ENCODE results near the gene DOK7. TPM values are rescaled to one million over a fixed set of nuclear protein-coding genes. Genes with fewer than 3 reads are reported as not detected.

Gene DOK7
- polyA plus RNA-seq, 1 donor (not counting 4 experiments of a cell fraction or from before 2014, with no cell fraction given): 0.13 TPM

- Histone ChIP-seq H4K20me1 (ENCODE audit: control insufficient read depth, extremely low read depth, insufficient read depth, low read length) (no peaks in the 10 kb centered on the region), H3K9ac (ENCODE audit: control insufficient read depth, extremely low read depth, insufficient read depth, low read length) (no peak overlapping the region), H3K4me1 (ENCODE audit: control insufficient read depth, extremely low read depth, insufficient read depth, low read length) (no peaks in the 10 kb centered on the region), H3K4me2 (ENCODE audit: control insufficient read depth, extremely low read depth, insufficient read depth, low read depth, low read length) (no peak overlapping the region), H3K36me3 (ENCODE audit: control insufficient read depth in 2 of 2, extremely low read depth in 1 of 2, insufficient read depth in 2 of 2, low read length in 2 of 2) (peaks cover 38 to 45% of the 10 kb centered on the region in 2 experiments), H3K9me1 (ENCODE audit: control insufficient read depth, extremely low read depth, insufficient read depth, low read length) (no peaks in the 10 kb centered on the region), H2AFZ (ENCODE audit: control insufficient read depth, low read length) (no peak overlapping the region), H3K4me3 (ENCODE audit: control insufficient read depth in 2 of 3, extremely low read depth in 1 of 3, insufficient read depth in 2 of 3, low read depth in 1 of 3, low read length in 3 of 3) (no peak overlapping the region), H3K27me3 (ENCODE audit: control insufficient read depth, extremely low read depth, insufficient read depth, low read length) (no peaks in the 10 kb centered on the region), H3K9me3 (ENCODE audit: control insufficient read depth, low read depth, low read length) (no peaks in the 10 kb centered on the region), H3K79me2 (ENCODE audit: control insufficient read depth, insufficient read depth, low read length) (no peaks in the 10 kb centered on the region), H3K27ac (ENCODE audit: control insufficient read depth, insufficient read depth, low read length) (no peak overlapping the region)
- dilution Hi-C loops (cut with MboI; ENCODE audit: extremely low pct_ligation_motif_present, low sequenced_read_pairs): no loop called here
- TF ChIP-seq CTCF (optimal IDR thresholded peaks at IDR 0.05 in 1 of 3, IDR thresholded peaks at IDR 0.05 in 1 of 3, conservative IDR thresholded peaks at IDR 0.05 in 1 of 3; ENCODE audit: extremely low read depth in 1 of 3, insufficient read depth in 2 of 3, low read length in 3 of 3): no peak
- no peak for TF ChIP-seq EZH2 (IDR thresholded peaks at IDR 0.05; ENCODE audit: low read length)
- no peak for FAIRE-seq
- no peak for DNase-seq (ENCODE audit: low read depth, low spot score)
These were observed 42.1 kb upstream of the DOK7 start for GRCh38 chr4:3420956-3421355.

GRCh38 chr4:3421470-3421869, 41.6 kb upstream of the DOK7 start:
- DNase-seq (ENCODE audit: low read depth, low spot score) (no peak), FAIRE-seq (no peak)
- peaks cover 33 to 40% of the 10 kb centered on the region in 2 experiments for H3K36me3 ChIP-seq (ENCODE audit: control insufficient read depth in 2 of 2, extremely low read depth in 1 of 2, insufficient read depth in 2 of 2, low read length in 2 of 2)
- no peaks in the 10 kb centered on the region for H3K79me2 ChIP-seq (ENCODE audit: control insufficient read depth, insufficient read depth, low read length)
- TF ChIP-seq CTCF (optimal IDR thresholded peaks at IDR 0.05 in 1 of 3, IDR thresholded peaks at IDR 0.05 in 1 of 3, conservative IDR thresholded peaks at IDR 0.05 in 1 of 3; ENCODE audit: extremely low read depth in 1 of 3, insufficient read depth in 2 of 3, low read length in 3 of 3) (no peak), EZH2 (IDR thresholded peaks at IDR 0.05; ENCODE audit: low read length) (no peak)
- no peak overlapping the region for H3K9ac ChIP-seq (ENCODE audit: control insufficient read depth, extremely low read depth, insufficient read depth, low read length)
- H3K9me1 ChIP-seq (ENCODE audit: control insufficient read depth, extremely low read depth, insufficient read depth, low read length): no peaks in the 10 kb centered on the region
- H3K4me2 ChIP-seq (ENCODE audit: control insufficient read depth, extremely low read depth, insufficient read depth, low read depth, low read length): no peak overlapping the region
- H4K20me1 ChIP-seq (ENCODE audit: control insufficient read depth, extremely low read depth, insufficient read depth, low read length): no peaks in the 10 kb centered on the region
- H3K27ac ChIP-seq (ENCODE audit: control insufficient read depth, insufficient read depth, low read length): no peak overlapping the region
- H3K4me3 ChIP-seq (ENCODE audit: control insufficient read depth in 2 of 3, extremely low read depth in 1 of 3, insufficient read depth in 2 of 3, low read depth in 1 of 3, low read length in 3 of 3): no peak overlapping the region
- no peaks in the 10 kb centered on the region for H3K27me3 ChIP-seq (ENCODE audit: control insufficient read depth, extremely low read depth, insufficient read depth, low read length)
- no peak overlapping the region for H2AFZ ChIP-seq (ENCODE audit: control insufficient read depth, low read length)
- no peaks in the 10 kb centered on the region for H3K4me1 ChIP-seq (ENCODE audit: control insufficient read depth, extremely low read depth, insufficient read depth, low read length)
- no peaks in the 10 kb centered on the region for H3K9me3 ChIP-seq (ENCODE audit: control insufficient read depth, low read depth, low read length)
- dilution Hi-C loops (cut with MboI; ENCODE audit: extremely low pct_ligation_motif_present, low sequenced_read_pairs): no loop called here
